Activated naive CD4-positive, alpha-beta T cell (primary cell): Measurements from ENCODE around the gene KHNYN.
A peak's percentile ranks its signal among the peaks of the same experiment; 100 is the strongest.

Experiments
- DNase-seq, 4 experiments: peaks; one replicate each; lab custom pipeline; 2025; lab: John Stamatoyannopoulos, UW

Gene KHNYN

GRCh38 chr14:24422694-24423601 lies 6.8 kb upstream of the KHNYN start:
- no peak for DNase-seq

GRCh38 chr14:24425704-24426103 lies 4.0 kb upstream of the KHNYN start:
- DNase-seq = no peak

- DNase-seq = no peak
Observed at GRCh38 chr14:24426150-24426911, 3.4 kb upstream of the KHNYN start.

- peak in 2 of 4 experiments; percentile 14 to 18 for DNase-seq
Observed at GRCh38 chr14:24426912-24427536, 2.7 kb upstream of the KHNYN start.

- no peak for DNase-seq
Observed at GRCh38 chr14:24427537-24428508, 1.9 kb upstream of the KHNYN start.

GRCh38 chr14:24428628-24429394 lies 943 bp upstream of the KHNYN start:
- no peak for DNase-seq

- peak in 2 of 4 experiments; percentile 29 to 43 for DNase-seq
Observed at GRCh38 chr14:24430143-24430681, 458 bp downstream of the KHNYN start.

GRCh38 chr14:24430682-24431568 lies 1.2 kb downstream of the KHNYN start:
- DNase-seq = peak in 1 of 4 experiments; percentile 31

- peak; percentile 49 to 80 (median 72) for DNase-seq
Observed at GRCh38 chr14:24431569-24432258, 2.0 kb downstream of the KHNYN start.

GRCh38 chr14:24432259-24433131 lies 2.7 kb downstream of the KHNYN start:
- no peak for DNase-seq

GRCh38 chr14:24434036-24434435 lies 4.3 kb downstream of the KHNYN start:
- DNase-seq = no peak

GRCh38 chr14:24434676-24435075 lies 4.9 kb downstream of the KHNYN start:
- no peak for DNase-seq

GRCh38 chr14:24435192-24435810 lies 5.5 kb downstream of the KHNYN start:
- no peak for DNase-seq

- no peak for DNase-seq
Observed at GRCh38 chr14:24435998-24436354, 6.2 kb downstream of the KHNYN start.

- no peak for DNase-seq
Observed at GRCh38 chr14:24436355-24437019, 6.7 kb downstream of the KHNYN start.

GRCh38 chr14:24437020-24437735 lies 7.4 kb downstream of the KHNYN start:
- no peak for DNase-seq
